HEK293 (cell line): ENCODE results near the gene ZNF286A.
"Not testable (repeated sequence)": the region's sequence is repeated elsewhere in the genome, so short reads cannot be mapped to it uniquely, and the experiment has no call there.

Source experiments
- CTCF ChIP-seq: fragments of 450-650 bp; formaldehyde crosslinking; IDR thresholded peaks from 2 replicates; pipeline ENCODE4 v1.5.1; 2016; ENCODE audit warnings: missing biosample characterization, missing genetic modification characterization
- PATZ1 ChIP-seq: fragments of 450-650 bp; formaldehyde crosslinking; IDR thresholded peaks from 2 replicates; pipeline ENCODE4 v1.5.1; 2016; ENCODE audit warnings: missing biosample characterization, missing genetic modification characterization
- ZBTB44 ChIP-seq: fragments of 450-650 bp; IDR thresholded peaks from 2 replicates; pipeline ENCODE4 v1.5.1; 2018; ENCODE audit warnings: missing biosample characterization, mild to moderate bottlenecking, missing genetic modification characterization
- ZNF292 ChIP-seq: fragments of 450-650 bp; formaldehyde crosslinking; IDR thresholded peaks from 2 replicates; pipeline ENCODE4 v1.5.1; 2016; ENCODE audit warnings: low read depth, missing biosample characterization, missing genetic modification characterization, borderline replicate concordance

GRCh38 chr17:15687494-15687893 lies 12.1 kb upstream of the ZNF286A start:
- not testable (repeated sequence) for TF ChIP-seq CTCF, PATZ1, ZBTB44, ZNF292 (tag by site-specific recombination)
